ENCODE results near the gene MLLT3.

DNA sequence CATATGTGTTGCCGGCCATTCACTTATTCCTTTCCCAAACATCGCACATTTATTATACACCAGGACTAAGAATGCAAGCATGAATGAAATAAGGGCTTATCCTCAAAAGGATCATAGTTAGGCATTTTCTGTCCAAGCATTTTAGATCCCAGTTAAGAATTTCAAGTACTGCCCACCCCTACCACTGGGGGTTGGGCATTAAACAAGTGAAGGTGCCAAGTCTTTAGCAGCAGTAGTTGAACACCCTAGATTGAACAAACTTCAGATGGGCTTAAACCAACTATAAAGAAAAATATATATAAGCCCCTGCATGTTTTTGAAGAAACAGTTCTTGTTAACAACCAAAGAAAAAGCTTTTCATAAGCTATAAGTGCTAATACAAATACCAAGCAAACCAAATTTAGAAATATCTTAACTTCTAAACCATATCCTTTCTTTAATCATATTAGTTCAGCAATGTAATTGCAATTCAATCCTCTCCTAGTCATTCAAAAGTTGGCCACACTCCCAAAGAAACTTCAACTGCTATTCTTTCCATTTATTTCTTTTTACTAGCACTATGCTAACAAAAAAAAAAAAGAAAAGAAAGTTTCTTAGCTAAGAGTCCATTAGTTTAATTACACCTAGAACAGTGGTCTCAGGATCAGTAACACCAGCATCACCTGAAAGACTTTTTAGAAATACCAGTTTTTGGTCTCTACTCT, 149.8 kb downstream of the MLLT3 start:
- no peak for TF ChIP-seq EZH2 (IDR thresholded peaks at IDR 0.05; ENCODE audit: borderline replicate concordance, low read depth, low read length, severe bottlenecking)
- TF ChIP-seq, protein P1, sequence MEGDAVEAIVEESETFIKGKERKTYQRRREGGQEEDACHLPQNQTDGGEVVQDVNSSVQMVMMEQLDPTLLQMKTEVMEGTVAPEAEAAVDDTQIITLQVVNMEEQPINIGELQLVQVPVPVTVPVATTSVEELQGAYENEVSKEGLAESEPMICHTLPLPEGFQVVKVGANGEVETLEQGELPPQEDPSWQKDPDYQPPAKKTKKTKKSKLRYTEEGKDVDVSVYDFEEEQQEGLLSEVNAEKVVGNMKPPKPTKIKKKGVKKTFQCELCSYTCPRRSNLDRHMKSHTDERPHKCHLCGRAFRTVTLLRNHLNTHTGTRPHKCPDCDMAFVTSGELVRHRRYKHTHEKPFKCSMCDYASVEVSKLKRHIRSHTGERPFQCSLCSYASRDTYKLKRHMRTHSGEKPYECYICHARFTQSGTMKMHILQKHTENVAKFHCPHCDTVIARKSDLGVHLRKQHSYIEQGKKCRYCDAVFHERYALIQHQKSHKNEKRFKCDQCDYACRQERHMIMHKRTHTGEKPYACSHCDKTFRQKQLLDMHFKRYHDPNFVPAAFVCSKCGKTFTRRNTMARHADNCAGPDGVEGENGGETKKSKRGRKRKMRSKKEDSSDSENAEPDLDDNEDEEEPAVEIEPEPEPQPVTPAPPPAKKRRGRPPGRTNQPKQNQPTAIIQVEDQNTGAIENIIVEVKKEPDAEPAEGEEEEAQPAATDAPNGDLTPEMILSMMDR (IDR thresholded peaks at IDR 0.05; ENCODE audit: borderline replicate concordance, extremely low read depth, low read length, poor library complexity, severe bottlenecking): no peak

Measured in DND-41 (cell line).